Panc1 (cell line): ENCODE data around the gene MYLK2. TPM values are rescaled to one million over a fixed set of nuclear protein-coding genes. Genes with fewer than 3 reads are reported as not detected.

Experiments used
- ATAC-seq: fragments of 200-7000 bp; cut with Tn5 transposase; 2 replicates; pipeline ENCODE4 v1.9.1; 2020; ENCODE audit warnings: mild to moderate bottlenecking, moderate library complexity
- BruUV-seq: library from RNA; stranded (reverse); fragments of 400-500 nt; replicated peaks from 2 replicates; lab custom pipeline; 2021; lab: Mats Ljungman, UMichigan
- CTCF ChIA-PET: fragments of 300-600 bp; sonication (Branson Sonifier 250); formaldehyde crosslinking; loops from one replicate; lab custom pipeline; 2022; ENCODE audit warnings: antibody characterized with exemption; lab: Charles Lee
- POLR2A ChIA-PET: fragments of 300-600 bp; sonication (Branson Sonifier 250); formaldehyde crosslinking; loops from one replicate; lab custom pipeline; 2022; ENCODE audit warnings: antibody characterized with exemption; lab: Charles Lee
- DNase-seq: peaks from one replicate; pipeline ENCODE4 v3.0.0-alpha.2; 2010; ENCODE audit warnings: low read depth, low spot score
- H3K27ac ChIP-seq: 2 replicates; pipeline ENCODE4 v1.5.1; 2011; ENCODE audit warnings: mild to moderate bottlenecking, low read length, inconsistent platforms
- H3K27me3 ChIP-seq: fragments of 200-500 bp; sonication (Bioruptor generic); 2 replicates; pipeline ENCODE4 v1.6.0; 2014; ENCODE audit warnings: low read length, inconsistent platforms; ENCODE audit not compliant: control insufficient read depth, insufficient read depth
- H3K36me3 ChIP-seq: fragments of 200-500 bp; sonication (Bioruptor generic); 2 replicates; pipeline ENCODE4 v1.5.1; 2014; ENCODE audit warnings: inconsistent platforms, mild to moderate bottlenecking, low read length, moderate library complexity; ENCODE audit not compliant: control insufficient read depth, insufficient read depth
- H3K4me1 ChIP-seq: 2 replicates; pipeline ENCODE4 v1.5.1; 2011; ENCODE audit warnings: inconsistent platforms, mild to moderate bottlenecking, low read length, moderate library complexity; ENCODE audit not compliant: control insufficient read depth, insufficient read depth
- H3K4me3 ChIP-seq, 2 experiments: 2 replicates each; pipeline ENCODE4 v1.5.1; 2011 to 2012; ENCODE audit warnings: low read depth in 2 of 2, low read length in 2 of 2, mild to moderate bottlenecking in 2 of 2, inconsistent platforms in 1 of 2, moderate library complexity in 1 of 2
- H3K9me3 ChIP-seq: fragments of 200-500 bp; sonication (Bioruptor generic); 2 replicates; pipeline ENCODE4 v1.5.1; 2014; ENCODE audit warnings: low read depth, mild to moderate bottlenecking, inconsistent platforms, low read length, moderate library complexity; ENCODE audit not compliant: control insufficient read depth, insufficient read depth
- POLR2AphosphoS5 ChIP-seq: IDR thresholded peaks from 2 replicates; pipeline ENCODE4 v1.6.1; 2012; ENCODE audit warnings: mild to moderate bottlenecking, low read depth, low read length, moderate library complexity
- SIN3A ChIP-seq: IDR thresholded peaks from 2 replicates; pipeline ENCODE4 v1.6.1; 2012; ENCODE audit warnings: low read depth, mild to moderate bottlenecking, low read length, moderate library complexity, borderline replicate concordance; ENCODE audit not compliant: insufficient read depth
- TCF7L2 ChIP-seq: IDR thresholded peaks from 2 replicates; pipeline ENCODE4 v1.6.1; 2011; ENCODE audit warnings: mild to moderate bottlenecking, low read depth, low read length, inconsistent platforms
- in situ Hi-C: cut with HindIII; loops from 2 replicates; pipeline ENCODE4 v1.10.0; 2016; ENCODE audit warnings: low sequenced_read_pairs, low pct_unique_long_range_greater_than_20kb
- intact Hi-C: fragments of 100-400 bp; cut with micrococcal nuclease; formaldehyde crosslinking; loops from one replicate; pipeline ENCODE4 v1.10.0; 2022; ENCODE audit not compliant: unreplicated experiment
- total RNA-seq: library from RNA; stranded (reverse); gene quantifications from one replicate; pipeline ENCODE4 v1.2.1, GENCODE V29; 2021; ENCODE audit not compliant: unreplicated experiment
- TF ChIP-seq, protein P1 (sequence below), 2 experiments: IDR thresholded peaks; 2 replicates each; pipeline ENCODE4 v1.6.1; 2011 to 2012; ENCODE audit warnings: low read depth in 2 of 2, control low read depth in 1 of 2, low read length in 1 of 2, mild to moderate bottlenecking in 1 of 2, moderate library complexity in 1 of 2; ENCODE audit not compliant: insufficient read depth in 1 of 2
- TF ChIP-seq, protein P2 (sequence below): fragments of 450-650 bp; IDR thresholded peaks from 2 replicates; pipeline ENCODE4 v1.5.1; 2017; ENCODE audit warnings: mild to moderate bottlenecking

The MYLK2 gene
- total RNA-seq, 1 experiment from 2014 or later: 0.87 TPM

DNA sequence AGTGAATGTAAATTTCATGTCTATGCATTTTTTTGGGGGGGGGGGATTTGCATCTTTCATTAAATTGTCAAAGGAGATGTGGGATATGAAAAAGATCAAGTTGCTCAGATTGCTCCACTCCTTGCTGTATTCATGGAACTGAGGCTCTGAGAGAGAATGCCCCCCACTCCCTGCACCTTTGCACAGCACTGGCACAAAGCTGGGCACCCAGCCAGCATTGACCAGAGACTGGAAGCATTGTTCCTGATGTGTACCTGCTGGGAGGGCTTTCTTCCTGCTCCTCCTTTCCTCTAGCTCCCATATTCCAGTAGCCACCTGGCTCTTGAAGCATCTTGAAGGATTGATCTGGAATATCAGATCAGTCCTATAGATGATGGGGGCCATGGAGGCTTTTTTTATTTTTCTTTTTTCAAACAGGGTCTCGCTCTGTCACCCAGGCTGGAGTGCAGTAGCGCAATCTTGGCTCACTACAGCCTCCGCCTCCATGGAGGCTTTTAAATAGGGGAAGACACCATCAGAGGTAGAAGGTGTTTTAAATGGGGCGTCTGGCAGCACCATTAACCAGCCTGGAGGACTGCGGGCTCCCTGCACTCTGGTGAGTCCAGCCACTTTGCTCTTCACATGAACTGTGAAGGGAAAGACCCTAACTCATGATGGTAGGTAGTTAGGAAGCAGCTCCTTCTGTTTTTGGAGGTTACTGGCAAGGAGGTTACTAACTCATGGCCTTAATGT is 40.3 kb downstream of the MYLK2 start:
- intact Hi-C loops (no loop called here), in situ Hi-C loops (no loop called here)
- POLR2A ChIA-PET: no interaction called here
- TF ChIP-seq POLR2AphosphoS5 (no peak), TCF7L2 (no peak), SIN3A (no peak)
- TF ChIP-seq, protein P1, sequence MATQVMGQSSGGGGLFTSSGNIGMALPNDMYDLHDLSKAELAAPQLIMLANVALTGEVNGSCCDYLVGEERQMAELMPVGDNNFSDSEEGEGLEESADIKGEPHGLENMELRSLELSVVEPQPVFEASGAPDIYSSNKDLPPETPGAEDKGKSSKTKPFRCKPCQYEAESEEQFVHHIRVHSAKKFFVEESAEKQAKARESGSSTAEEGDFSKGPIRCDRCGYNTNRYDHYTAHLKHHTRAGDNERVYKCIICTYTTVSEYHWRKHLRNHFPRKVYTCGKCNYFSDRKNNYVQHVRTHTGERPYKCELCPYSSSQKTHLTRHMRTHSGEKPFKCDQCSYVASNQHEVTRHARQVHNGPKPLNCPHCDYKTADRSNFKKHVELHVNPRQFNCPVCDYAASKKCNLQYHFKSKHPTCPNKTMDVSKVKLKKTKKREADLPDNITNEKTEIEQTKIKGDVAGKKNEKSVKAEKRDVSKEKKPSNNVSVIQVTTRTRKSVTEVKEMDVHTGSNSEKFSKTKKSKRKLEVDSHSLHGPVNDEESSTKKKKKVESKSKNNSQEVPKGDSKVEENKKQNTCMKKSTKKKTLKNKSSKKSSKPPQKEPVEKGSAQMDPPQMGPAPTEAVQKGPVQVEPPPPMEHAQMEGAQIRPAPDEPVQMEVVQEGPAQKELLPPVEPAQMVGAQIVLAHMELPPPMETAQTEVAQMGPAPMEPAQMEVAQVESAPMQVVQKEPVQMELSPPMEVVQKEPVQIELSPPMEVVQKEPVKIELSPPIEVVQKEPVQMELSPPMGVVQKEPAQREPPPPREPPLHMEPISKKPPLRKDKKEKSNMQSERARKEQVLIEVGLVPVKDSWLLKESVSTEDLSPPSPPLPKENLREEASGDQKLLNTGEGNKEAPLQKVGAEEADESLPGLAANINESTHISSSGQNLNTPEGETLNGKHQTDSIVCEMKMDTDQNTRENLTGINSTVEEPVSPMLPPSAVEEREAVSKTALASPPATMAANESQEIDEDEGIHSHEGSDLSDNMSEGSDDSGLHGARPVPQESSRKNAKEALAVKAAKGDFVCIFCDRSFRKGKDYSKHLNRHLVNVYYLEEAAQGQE (IDR thresholded peaks at IDR 0.05; ENCODE audit: insufficient read depth in 1 of 2, low read depth in 2 of 2, low read length in 1 of 2): no peak
- TF ChIP-seq, protein P2, sequence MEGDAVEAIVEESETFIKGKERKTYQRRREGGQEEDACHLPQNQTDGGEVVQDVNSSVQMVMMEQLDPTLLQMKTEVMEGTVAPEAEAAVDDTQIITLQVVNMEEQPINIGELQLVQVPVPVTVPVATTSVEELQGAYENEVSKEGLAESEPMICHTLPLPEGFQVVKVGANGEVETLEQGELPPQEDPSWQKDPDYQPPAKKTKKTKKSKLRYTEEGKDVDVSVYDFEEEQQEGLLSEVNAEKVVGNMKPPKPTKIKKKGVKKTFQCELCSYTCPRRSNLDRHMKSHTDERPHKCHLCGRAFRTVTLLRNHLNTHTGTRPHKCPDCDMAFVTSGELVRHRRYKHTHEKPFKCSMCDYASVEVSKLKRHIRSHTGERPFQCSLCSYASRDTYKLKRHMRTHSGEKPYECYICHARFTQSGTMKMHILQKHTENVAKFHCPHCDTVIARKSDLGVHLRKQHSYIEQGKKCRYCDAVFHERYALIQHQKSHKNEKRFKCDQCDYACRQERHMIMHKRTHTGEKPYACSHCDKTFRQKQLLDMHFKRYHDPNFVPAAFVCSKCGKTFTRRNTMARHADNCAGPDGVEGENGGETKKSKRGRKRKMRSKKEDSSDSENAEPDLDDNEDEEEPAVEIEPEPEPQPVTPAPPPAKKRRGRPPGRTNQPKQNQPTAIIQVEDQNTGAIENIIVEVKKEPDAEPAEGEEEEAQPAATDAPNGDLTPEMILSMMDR: no peak
- peaks cover 18% of the 10 kb centered on the region for H3K4me1 ChIP-seq
- DNase-seq: no peak
- CTCF ChIA-PET: interaction anchor here (1.0 kb wide), 1 partner anchor 21 kb away, joined by 4 read pairs; no protein-coding TSS in a partner anchor
- BruUV-seq: no TSS peak
- no peaks in the 10 kb centered on the region for H3K36me3 ChIP-seq
- no peaks in the 10 kb centered on the region for H3K27me3 ChIP-seq
- no peak overlapping the region for H3K4me3 ChIP-seq
- ATAC-seq: no peak
- no peak overlapping the region for H3K27ac ChIP-seq
- no peaks in the 10 kb centered on the region for H3K9me3 ChIP-seq

DNA sequence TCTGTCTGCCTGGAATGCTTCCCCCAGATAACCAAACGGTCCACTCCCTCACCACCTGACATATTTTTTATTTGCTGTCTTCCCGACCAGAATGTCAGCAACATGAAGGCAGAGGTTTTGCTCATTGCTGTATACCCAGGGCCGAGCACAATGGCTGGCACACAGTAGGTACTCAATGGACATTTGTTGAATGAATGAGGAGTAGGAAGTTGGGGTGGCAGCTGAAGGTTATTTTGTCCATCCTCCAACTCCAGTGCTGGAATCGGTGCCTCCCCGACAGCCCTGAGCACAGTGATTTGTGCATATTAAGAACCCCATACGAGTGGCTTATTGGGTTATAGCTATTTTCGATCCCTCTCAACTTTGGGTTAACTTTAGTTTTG is 40.8 kb downstream of the MYLK2 start:
- peaks cover 18% of the 10 kb centered on the region for H3K4me1 ChIP-seq
- DNase-seq: no peak
- CTCF ChIA-PET: interaction anchor here (1.2 kb wide), 1 partner anchor 92 kb away, joined by 5 read pairs; the partner anchor contains the start of gene PDRG1
- H3K36me3 ChIP-seq: no peaks in the 10 kb centered on the region
- H3K4me3 ChIP-seq: no peak overlapping the region
- intact Hi-C loops (no loop called here), in situ Hi-C loops (no loop called here)
- POLR2A ChIA-PET: interaction anchor here (0.6 to 0.7 kb wide), 2 partner anchors 9 to 121 kb away, joined by 3 read pairs; no protein-coding TSS in a partner anchor
- TF ChIP-seq SIN3A (no peak), POLR2AphosphoS5 (no peak), TCF7L2 (no peak)
- TF ChIP-seq, protein P2: no peak
- TF ChIP-seq, protein P1 (IDR thresholded peaks at IDR 0.05; ENCODE audit: insufficient read depth in 1 of 2, low read depth in 2 of 2, low read length in 1 of 2): no peak
- H3K9me3 ChIP-seq: no peaks in the 10 kb centered on the region
- no peak overlapping the region for H3K27ac ChIP-seq
- H3K27me3 ChIP-seq: no peaks in the 10 kb centered on the region
- no peak for ATAC-seq
- no TSS peak for BruUV-seq
